Pancreas (tissue), 10 donors: ENCODE data around the gene LRRC18. TPM values are rescaled to one million over a fixed set of nuclear protein-coding genes. Genes with fewer than 3 reads are reported as not detected.

Experiments
- ATAC-seq, 4 donors: fragments of 200-7000 bp; cut with Tn5 transposase; one replicate each; pipeline versions ENCODE4 v1.8.0 to v1.9.1; 2020; ENCODE audit warnings: mild to moderate bottlenecking in 4 of 4, moderate library complexity in 4 of 4
- DNase-seq, 6 donors: peaks; one replicate each; pipeline ENCODE4 v3.0.0-alpha.2; 2020
- FAIRE-seq: peaks from 2 replicates; lab custom pipeline; 2012; peaks lifted over from hg19 to GRCh38; lab: Jason Lieb, UNC
- H3K27ac ChIP-seq, 4 donors: fragments of 200-600 bp; sonication (generic); 1 replicate in 3 of 4; 2 replicates in 1 of 4; pipeline versions ENCODE4 v1.5.0 to v1.8.0; 2020
- H3K27me3 ChIP-seq, 4 donors: fragments of 200-600 bp; one replicate each; pipeline ENCODE4 v1.8.0; 2021
- H3K36me3 ChIP-seq, 3 donors: fragments of 200-600 bp; sonication (generic) in 1 of 3; one replicate each; pipeline versions ENCODE4 v1.5.0 to v1.8.0; 2020 to 2021
- H3K4me1 ChIP-seq, 3 donors: fragments of 200-600 bp; one replicate each; pipeline ENCODE4 v1.8.0; 2021
- H3K4me3 ChIP-seq, 4 donors: fragments of 200-600 bp; sonication (generic) in 2 of 4; one replicate each; pipeline versions ENCODE4 v1.5.0 to v1.8.0; 2020 to 2021
- H3K9me3 ChIP-seq, 4 donors: fragments of 200-600 bp; one replicate each; pipeline ENCODE4 v1.8.0; 2021
- CTCF ChIP-seq, 4 donors: fragments of 200-600 bp; sonication (generic) in 3 of 4; IDR thresholded peaks; one replicate each; pipeline versions ENCODE4 v1.5.0 to v1.8.0; 2021; ENCODE audit warnings: antibody characterized with exemption in 4 of 4
- WGBS, 2 donors: extraction: QIAGEN DNeasy Blood & Tissue Kit; methylation state at CpG; one replicate each; pipeline ENCODE4 v1.1.7; 2013; 5-methylcytosine and 5-hydroxymethylcytosine counted together
- intact Hi-C, 3 donors: fragments of 100-400 bp; cut with DNase I; formaldehyde crosslinking; loops; one replicate each; pipeline versions ENCODE4 v1.11.1 to v1.14.2; 2022
- polyA plus RNA-seq, 2 donors: library from polyadenylated mRNA; stranded (reverse); fragments of 200-250 nt; gene quantifications; one replicate each; pipeline ENCODE4 v1.2.3, GENCODE V29; 2013
- total RNA-seq, 6 donors: library from RNA; stranded (reverse); fragmentation: NEBNext Ultra II Directional in 4 of 6; extraction: Animal tissue kit (Norgen Biotek cat#: 25700) in 4 of 6; gene quantifications; one replicate each; pipeline versions ENCODE4 v1.2.1 to v1.2.4, GENCODE V29; 2021 to 2023
- donor health status: healthy with polysubstance abuse.
- donor health status: DM: no; HTN: no; CAD: no; lungs with moderate emphysema.
- donor health status: DM: no; HTN: no; CAD: no.
- donor health status: control.
- donor health status: control.
- donor health status: Bipolar disorder and iron deficiency.
- donor health status: DM: yes; HTN: yes; CAD: no.
- donor health status: DM: no; HTN: no; CAD: no.
- donor health status: DM: no; HTN: no; CAD: no.
- donor health status: DM: yes; HTN: yes; CAD: no.

The LRRC18 gene
- total and polyA plus RNA-seq, 8 donors: not detected

- WGBS, 2 donors: 74 to 83% methylated on average over 1 of the region's 1 CpG
- H3K4me1 ChIP-seq: no peaks in the 10 kb centered on the region
- no peaks in the 10 kb centered on the region for H3K27me3 ChIP-seq
- H3K4me3 ChIP-seq: no peak overlapping the region
- H3K9me3 ChIP-seq: no peaks in the 10 kb centered on the region
- FAIRE-seq (no peak), DNase-seq (no peak), ATAC-seq (no peak)
- no peak for TF ChIP-seq CTCF (IDR thresholded peaks at IDR 0.05)
- H3K27ac ChIP-seq: no peak overlapping the region
- H3K36me3 ChIP-seq: no peaks in the 10 kb centered on the region
- intact Hi-C loops: no loop called here
Observed at GRCh38 chr10:48926255-48926654, 13.4 kb downstream of the LRRC18 start.

GRCh38 chr10:48924988-48925387 lies 14.7 kb downstream of the LRRC18 start:
- H3K27me3 ChIP-seq: no peaks in the 10 kb centered on the region
- FAIRE-seq: no peak
- intact Hi-C loops: no loop called here

GRCh38 chr10:48923748-48924147 lies 15.9 kb downstream of the LRRC18 start:
- Histone ChIP-seq H3K27me3 (no peaks in the 10 kb centered on the region), H3K36me3 (no peaks in the 10 kb centered on the region), H3K4me1 (no peaks in the 10 kb centered on the region), H3K9me3 (no peaks in the 10 kb centered on the region), H3K4me3 (no peak overlapping the region), H3K27ac (no peak overlapping the region)
- intact Hi-C loops: no loop called here
- no peak for FAIRE-seq
- WGBS, 2 donors: 40 to 51% methylated on average over 3 of the region's 3 CpGs
- TF ChIP-seq CTCF (IDR thresholded peaks at IDR 0.05): no peak
- DNase-seq: no peak
- no peak for ATAC-seq

More at GRCh38 chr10:48924988-48925387, 14.7 kb downstream of the LRRC18 start:
- no peak overlapping the region for H3K27ac ChIP-seq
- no peaks in the 10 kb centered on the region for H3K4me1 ChIP-seq
- 62 to 81% methylated on average over 4 of the region's 4 CpGs for WGBS, 2 donors
- no peak overlapping the region for H3K4me3 ChIP-seq
- H3K36me3 ChIP-seq: no peaks in the 10 kb centered on the region
- ATAC-seq (no peak), DNase-seq (no peak)
- no peak for TF ChIP-seq CTCF (IDR thresholded peaks at IDR 0.05)
- H3K9me3 ChIP-seq: no peaks in the 10 kb centered on the region

- no peaks in the 10 kb centered on the region for H3K36me3 ChIP-seq
- no peaks in the 10 kb centered on the region for H3K9me3 ChIP-seq
- no peaks in the 10 kb centered on the region for H3K4me1 ChIP-seq
- no peak for FAIRE-seq
- H3K27me3 ChIP-seq: no peaks in the 10 kb centered on the region
- no peak overlapping the region for H3K4me3 ChIP-seq
- ATAC-seq: no peak
- intact Hi-C loops: no loop called here
- WGBS, 2 donors: 72 to 85% methylated on average over 14 of the region's 14 CpGs
- no peak for TF ChIP-seq CTCF (IDR thresholded peaks at IDR 0.05)
- H3K27ac ChIP-seq: no peak overlapping the region
- no peak for DNase-seq
Observed at GRCh38 chr10:48913674-48914073, 26.0 kb downstream of the LRRC18 start.

GRCh38 chr10:48910548-48910947 lies 29.1 kb downstream of the LRRC18 start:
- intact Hi-C loops: no loop called here
- TF ChIP-seq CTCF (IDR thresholded peaks at IDR 0.05): no peak
- no peak for DNase-seq
- H3K9me3 ChIP-seq: no peaks in the 10 kb centered on the region
- H3K36me3 ChIP-seq: no peaks in the 10 kb centered on the region
- H3K4me3 ChIP-seq: no peak overlapping the region
- no peaks in the 10 kb centered on the region for H3K27me3 ChIP-seq
- H3K27ac ChIP-seq: no peak overlapping the region
- no peak for FAIRE-seq
- H3K4me1 ChIP-seq: no peaks in the 10 kb centered on the region
- ATAC-seq: no peak
- 60 to 70% methylated on average over 5 of the region's 5 CpGs for WGBS, 2 donors
